ENCODE results near the gene PROSER3. TPM values are rescaled to one million over a fixed set of nuclear protein-coding genes. Genes with fewer than 3 reads are reported as not detected.

The PROSER3 gene
- total RNA-seq: 10 to 100 TPM; 36.2 to 53.8 TPM

GRCh38 chr19:35757749-35758608 is at the start of gene PROSER3:
TSS of gene PROSER3 (plus strand) at chr19:35758176. CDS start at chr19:35758216, 40 bp downstream.
- Mint-ChIP-seq H3K9me3 (no peaks in the 10 kb centered on the region), H3K4me1 (ENCODE audit: low read depth in 2 of 2) (peaks cover 19 to 32% of the 10 kb centered on the region in 2 donors), H3K27ac (peak within 1 kb of the TSS; percentile 78 to 81), H3K27me3 (peaks cover 0 to 11% of the 10 kb centered on the region in 2 donors), H3K36me3 (no peaks in the 10 kb centered on the region), H3K4me3 (peak within 1 kb of the TSS; percentile 88)
- peak; percentile 98 to 99 for ATAC-seq
- DNase-seq (ENCODE audit: low spot score): peak; percentile 99

DNA sequence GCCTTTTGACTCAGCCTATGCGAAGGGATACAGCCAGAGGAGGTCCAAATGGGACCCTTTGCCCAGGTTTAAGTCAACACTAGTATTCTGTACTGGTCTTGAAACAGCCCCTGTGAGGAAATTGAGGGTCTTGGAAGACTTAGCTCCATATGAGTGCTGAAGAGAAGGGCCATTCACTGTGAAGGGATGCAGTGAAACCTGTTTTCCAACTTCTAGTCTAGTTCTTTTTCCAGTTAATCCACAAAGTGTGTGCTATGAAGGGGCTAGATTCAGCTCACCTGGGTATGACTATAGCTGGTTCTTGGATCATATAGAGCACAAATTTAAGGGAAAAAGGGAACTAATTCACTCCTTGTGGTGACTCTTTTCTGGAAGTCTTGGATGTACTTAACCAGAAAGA is 49.6 kb upstream of the PROSER3 start:
- Mint-ChIP-seq H3K36me3 (no peaks in the 10 kb centered on the region), H3K4me1 (ENCODE audit: low read depth in 2 of 2) (peaks cover 23 to 27% of the 10 kb centered on the region in 2 donors), H3K27ac (peak overlapping the region in 1 of 2 donors; percentile 46), H3K9me3 (no peaks in the 10 kb centered on the region), H3K27me3 (no peaks in the 10 kb centered on the region), H3K4me3 (peak overlapping the region; percentile 17)
- ATAC-seq (no peak), DNase-seq (ENCODE audit: low spot score) (no peak)

- ATAC-seq (peak; percentile 63 to 66), DNase-seq (ENCODE audit: low spot score) (peak; percentile 80)
- peaks cover 41 to 44% of the 10 kb centered on the region in 2 donors for H3K4me1 Mint-ChIP-seq (ENCODE audit: low read depth in 2 of 2)
- H3K9me3 Mint-ChIP-seq: no peaks in the 10 kb centered on the region
- H3K27ac Mint-ChIP-seq: peak overlapping the region; percentile 96 to 99
- peaks cover 18% of the 10 kb centered on the region for H3K36me3 Mint-ChIP-seq
- H3K4me3 Mint-ChIP-seq: peak overlapping the region; percentile 88
- H3K27me3 Mint-ChIP-seq: no peaks in the 10 kb centered on the region
Observed at GRCh38 chr19:35710784-35711723, 46.9 kb upstream of the PROSER3 start.

DNA sequence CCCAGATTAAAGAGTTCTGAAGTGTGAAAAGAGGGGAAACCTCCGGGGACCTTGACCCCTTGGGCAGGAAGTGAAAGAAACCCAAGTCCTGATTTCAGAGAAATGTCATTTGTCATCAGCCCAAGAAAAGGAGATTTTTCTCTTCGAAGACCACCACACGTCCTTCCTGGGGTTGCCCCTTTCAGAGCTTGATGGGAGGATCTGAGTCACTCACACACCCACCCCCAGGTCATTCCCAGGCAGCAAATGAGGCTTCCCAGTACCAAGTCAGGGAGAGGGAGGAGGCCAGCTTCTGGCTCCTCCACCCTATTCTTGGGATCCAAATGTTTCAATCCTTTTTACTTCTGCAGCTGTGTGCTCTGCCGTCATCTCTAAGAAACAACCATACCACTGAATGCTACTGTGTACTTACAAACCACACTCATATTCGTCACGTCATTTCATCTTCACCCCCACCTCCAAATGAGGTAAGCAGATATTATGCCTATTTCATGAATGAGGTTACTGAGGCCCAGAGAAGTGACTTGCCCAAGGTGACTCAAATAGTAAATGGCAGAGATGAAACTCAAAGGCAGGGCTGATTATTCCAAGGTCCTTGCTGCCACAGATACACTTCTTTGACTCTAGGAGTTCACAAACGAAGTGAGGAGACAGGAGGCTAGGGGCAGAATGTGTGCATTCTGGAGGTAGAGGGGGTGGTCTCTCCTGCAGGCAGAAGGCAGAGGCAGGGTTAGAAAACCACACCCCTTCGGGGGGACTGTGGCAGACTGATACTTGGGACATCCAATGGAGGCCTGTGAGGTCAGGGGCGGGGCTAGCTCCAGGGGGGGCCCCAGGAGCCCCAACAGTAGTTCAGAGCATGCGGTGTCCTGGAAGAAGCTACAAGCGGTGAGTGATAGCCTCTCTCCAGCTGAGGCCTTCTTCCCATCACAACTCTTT is 45.1 kb upstream of the PROSER3 start:
- peak overlapping the region; percentile 98 for H3K4me3 Mint-ChIP-seq
- no peaks in the 10 kb centered on the region for H3K9me3 Mint-ChIP-seq
- peaks cover 49 to 53% of the 10 kb centered on the region in 2 donors for H3K4me1 Mint-ChIP-seq (ENCODE audit: low read depth in 2 of 2)
- peak overlapping the region; percentile 96 to 99 for H3K27ac Mint-ChIP-seq
- DNase-seq (ENCODE audit: low spot score) (peak; percentile 87), ATAC-seq (peak; percentile 37 to 55)
- H3K36me3 Mint-ChIP-seq: peaks cover 26% of the 10 kb centered on the region
- no peaks in the 10 kb centered on the region for H3K27me3 Mint-ChIP-seq

- H3K36me3 Mint-ChIP-seq: peaks cover 26% of the 10 kb centered on the region
- peaks cover 49 to 50% of the 10 kb centered on the region in 2 donors for H3K4me1 Mint-ChIP-seq (ENCODE audit: low read depth in 2 of 2)
- H3K4me3 Mint-ChIP-seq: peak overlapping the region; percentile 98
- no peak for ATAC-seq
- no peaks in the 10 kb centered on the region for H3K27me3 Mint-ChIP-seq
- no peak for DNase-seq (ENCODE audit: low spot score)
- no peaks in the 10 kb centered on the region for H3K9me3 Mint-ChIP-seq
- H3K27ac Mint-ChIP-seq: peak overlapping the region; percentile 96 to 99
Observed at GRCh38 chr19:35713506-35713850, 44.5 kb upstream of the PROSER3 start.

DNA sequence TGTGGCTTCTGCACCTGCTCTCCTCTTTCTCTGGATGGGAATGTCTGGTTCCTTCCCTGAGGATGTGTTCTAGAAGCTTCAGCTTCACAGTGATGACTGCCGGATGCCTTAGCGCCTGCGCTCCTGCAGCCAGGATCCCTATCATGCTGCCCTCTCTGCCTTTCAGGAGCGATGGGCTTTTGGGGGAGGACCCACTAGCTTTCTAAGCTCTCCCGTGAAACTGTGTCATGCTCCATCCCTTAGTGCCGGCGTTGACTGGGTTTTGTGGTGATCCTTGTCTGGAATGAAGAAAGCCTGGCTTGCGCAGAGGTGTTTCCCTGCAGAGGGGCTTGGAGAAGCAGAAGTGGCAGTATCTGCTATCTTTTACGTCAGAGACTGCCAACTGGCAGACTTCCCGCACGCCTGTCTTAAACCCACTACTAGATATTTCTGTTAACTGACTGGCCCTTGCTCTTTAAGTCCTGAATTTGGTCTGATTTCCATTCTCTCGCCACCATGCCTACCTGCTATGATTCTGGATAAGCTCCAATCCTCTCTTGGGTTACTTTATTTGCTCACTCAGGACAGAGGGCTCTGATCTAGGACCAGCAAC is 44.0 kb upstream of the PROSER3 start:
- peak overlapping the region; percentile 96 to 99 for H3K27ac Mint-ChIP-seq
- ATAC-seq (no peak), DNase-seq (ENCODE audit: low spot score) (no peak)
- no peaks in the 10 kb centered on the region for H3K27me3 Mint-ChIP-seq
- peak overlapping the region; percentile 98 for H3K4me3 Mint-ChIP-seq
- peaks cover 26% of the 10 kb centered on the region for H3K36me3 Mint-ChIP-seq
- H3K4me1 Mint-ChIP-seq (ENCODE audit: low read depth in 2 of 2): peaks cover 49% of the 10 kb centered on the region in 2 donors
- no peaks in the 10 kb centered on the region for H3K9me3 Mint-ChIP-seq

- Mint-ChIP-seq H3K4me1 (ENCODE audit: low read depth in 2 of 2) (peaks cover 54 to 56% of the 10 kb centered on the region in 2 donors), H3K4me3 (peak overlapping the region; percentile 98), H3K27ac (peak overlapping the region; percentile 96 to 99), H3K36me3 (peaks cover 26% of the 10 kb centered on the region), H3K9me3 (no peaks in the 10 kb centered on the region), H3K27me3 (no peaks in the 10 kb centered on the region)
- no peak for ATAC-seq
- no peak for DNase-seq (ENCODE audit: low spot score)
Observed at GRCh38 chr19:35714601-35715354, 43.2 kb upstream of the PROSER3 start.

- H3K27ac Mint-ChIP-seq: peak overlapping the region; percentile 96 to 99
- H3K4me3 Mint-ChIP-seq: peak overlapping the region; percentile 98
- ATAC-seq (no peak), DNase-seq (ENCODE audit: low spot score) (no peak)
- H3K27me3 Mint-ChIP-seq: no peaks in the 10 kb centered on the region
- peaks cover 30% of the 10 kb centered on the region for H3K36me3 Mint-ChIP-seq
- no peaks in the 10 kb centered on the region for H3K9me3 Mint-ChIP-seq
- peaks cover 59 to 60% of the 10 kb centered on the region in 2 donors for H3K4me1 Mint-ChIP-seq (ENCODE audit: low read depth in 2 of 2)
Observed at GRCh38 chr19:35715355-35715809, 42.6 kb upstream of the PROSER3 start.

GRCh38 chr19:35715981-35716800 is 41.8 kb upstream of the PROSER3 start:
- no peaks in the 10 kb centered on the region for H3K9me3 Mint-ChIP-seq
- H3K4me3 Mint-ChIP-seq: peak overlapping the region; percentile 98
- H3K27me3 Mint-ChIP-seq: no peaks in the 10 kb centered on the region
- ATAC-seq (no peak), DNase-seq (ENCODE audit: low spot score) (no peak)
- peaks cover 53 to 54% of the 10 kb centered on the region in 2 donors for H3K4me1 Mint-ChIP-seq (ENCODE audit: low read depth in 2 of 2)
- H3K27ac Mint-ChIP-seq: peak overlapping the region; percentile 96 to 99
- peaks cover 31% of the 10 kb centered on the region for H3K36me3 Mint-ChIP-seq

- Mint-ChIP-seq H3K27ac (peak overlapping the region; percentile 96 to 99), H3K9me3 (no peaks in the 10 kb centered on the region), H3K36me3 (peaks cover 31% of the 10 kb centered on the region), H3K4me1 (ENCODE audit: low read depth in 2 of 2) (peaks cover 52 to 53% of the 10 kb centered on the region in 2 donors), H3K4me3 (peak overlapping the region; percentile 98), H3K27me3 (no peaks in the 10 kb centered on the region)
- ATAC-seq (peak; percentile 80 to 89), DNase-seq (ENCODE audit: low spot score) (peak; percentile 93)
Observed at GRCh38 chr19:35716801-35717664, 40.9 kb upstream of the PROSER3 start.
